Kidney capillary endothelial cell (primary cell): ENCODE measurements around the gene DIPK2A.

Experiments used
- DNase-seq: peaks from one replicate; pipeline ENCODE4 v3.0.0-alpha.2; 2018; ENCODE audit warnings: low spot score

Gene DIPK2A

DNA sequence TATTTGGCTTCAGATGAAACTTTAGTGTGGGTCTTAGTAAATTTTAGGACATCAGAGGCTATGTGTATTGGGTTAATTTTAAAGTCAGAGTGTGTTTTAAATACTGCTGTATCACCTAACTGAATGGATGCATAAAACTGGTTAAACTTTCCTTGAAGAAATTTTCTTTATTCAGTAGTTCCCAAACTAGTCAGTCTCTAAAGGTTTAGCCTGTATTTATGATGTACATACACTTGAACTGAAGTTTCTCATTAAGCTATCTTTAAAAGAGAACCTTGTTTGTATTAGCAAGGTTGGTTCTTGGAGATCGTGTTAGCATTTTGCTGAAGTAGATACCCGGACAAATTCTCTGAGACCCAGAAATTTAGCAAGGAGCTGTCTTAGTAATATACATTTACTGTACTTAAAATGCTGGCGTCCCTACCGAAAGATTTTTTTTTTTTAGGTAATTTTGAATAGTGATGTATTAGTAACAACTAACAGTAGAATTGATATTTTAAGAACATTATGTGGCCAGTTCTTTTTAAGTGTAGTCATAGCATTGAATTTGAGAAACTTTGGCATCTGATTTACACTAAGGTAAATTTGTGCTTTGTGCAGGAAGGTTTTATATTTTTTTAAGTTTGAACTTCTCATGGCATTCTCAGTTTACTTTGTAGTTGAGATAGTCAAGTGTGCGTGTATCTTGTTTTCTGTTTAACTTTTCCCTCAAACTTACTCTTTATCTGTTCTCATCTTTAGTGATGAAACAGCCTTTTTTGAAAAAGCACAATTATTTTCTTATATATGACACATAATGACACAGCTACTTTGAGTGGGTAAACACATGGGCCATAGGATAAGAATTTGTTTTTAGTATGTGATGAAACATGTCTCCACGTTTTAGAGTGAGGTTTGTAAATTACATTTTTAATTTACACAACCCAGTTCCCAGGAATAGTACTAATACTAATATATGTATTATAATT lies 2.9 kb downstream of the DIPK2A start:
- peak; percentile 14 for DNase-seq

DNA sequence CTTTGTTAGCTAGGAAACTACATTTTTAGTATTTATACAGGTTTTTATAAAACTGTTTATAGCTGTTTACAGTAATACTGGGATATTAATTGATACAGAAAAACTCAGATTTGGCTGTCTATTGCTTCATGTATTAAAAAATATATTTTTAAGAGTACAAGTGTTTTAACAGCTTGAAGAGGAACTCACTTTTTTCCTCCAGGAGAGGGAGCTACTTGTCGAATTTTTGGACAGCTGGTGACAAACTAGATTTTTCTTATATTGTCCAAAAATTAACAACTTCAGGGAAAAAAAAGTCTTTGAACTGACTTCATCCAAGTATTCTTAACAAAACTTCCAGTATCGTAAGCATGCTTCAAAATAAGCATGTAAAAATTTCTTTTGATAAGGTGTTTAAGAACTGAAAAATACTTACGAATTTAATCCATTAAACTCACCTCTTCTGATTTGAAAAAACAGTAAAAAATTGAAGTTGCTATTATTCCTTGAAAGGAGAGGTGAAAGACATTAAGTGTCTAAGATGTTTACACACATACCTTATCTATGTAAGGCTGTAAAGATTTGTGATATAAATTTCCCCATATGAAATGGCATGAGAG lies 4.0 kb downstream of the DIPK2A start:
- peak; percentile 69 for DNase-seq

DNA sequence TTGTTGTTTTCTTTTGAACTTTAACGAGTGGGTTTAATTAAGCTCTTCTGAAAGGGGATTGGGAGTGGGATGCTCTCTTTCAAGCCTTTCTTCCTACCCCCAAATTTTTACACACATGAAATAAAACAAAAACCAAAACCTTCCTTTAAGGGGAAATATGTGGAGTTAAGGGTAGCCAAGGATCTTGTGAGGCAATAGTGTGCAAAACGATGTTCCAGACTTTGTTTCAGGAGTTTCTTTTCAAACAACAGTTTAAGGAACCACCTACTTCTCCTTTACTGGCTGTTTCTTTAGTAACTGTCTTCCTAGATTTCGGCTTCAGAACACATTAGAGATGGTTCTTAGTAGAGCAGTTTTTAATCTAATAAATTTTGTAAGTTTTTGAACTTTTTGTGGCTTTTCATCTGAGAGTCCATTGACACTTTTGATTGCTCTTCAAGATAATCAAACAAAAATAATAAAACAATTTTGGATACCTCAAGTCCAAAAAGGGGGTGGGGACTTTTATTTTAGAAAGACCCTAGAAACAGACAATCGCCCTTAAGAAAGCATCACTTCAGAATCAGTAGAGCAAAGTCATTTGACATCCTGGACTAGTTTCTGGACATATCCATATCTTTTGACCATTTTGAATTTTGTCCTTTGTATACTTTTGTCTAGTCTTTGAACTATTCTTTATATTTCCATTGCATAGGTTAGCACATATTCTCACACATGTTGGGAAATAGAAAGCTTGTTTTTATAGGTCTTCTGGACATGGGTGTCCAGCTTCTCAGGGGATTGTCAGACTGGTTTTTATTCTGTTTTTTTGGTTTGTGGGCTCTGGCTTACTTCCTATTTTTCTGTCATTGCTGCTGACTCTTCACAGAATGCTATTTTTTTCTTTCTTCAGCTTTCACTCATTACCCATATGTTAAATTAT lies 6.0 kb downstream of the DIPK2A start:
- no peak for DNase-seq

DNA sequence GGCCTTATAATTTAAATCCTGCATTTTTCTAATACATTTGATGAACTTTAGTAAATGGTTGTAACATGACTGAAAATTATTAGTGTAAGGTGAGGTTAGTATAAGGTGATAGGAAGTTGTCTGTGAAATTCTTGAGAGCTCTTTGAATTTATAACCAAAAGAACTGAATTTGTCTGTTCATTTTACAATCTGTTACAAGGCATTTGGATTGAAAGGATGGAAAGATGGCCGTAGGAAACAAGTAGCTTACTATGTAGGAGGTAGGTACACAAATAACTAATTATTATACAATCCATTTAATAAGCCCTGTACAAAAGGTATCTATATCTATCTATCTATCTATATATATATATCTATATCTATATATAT lies 6.6 kb downstream of the DIPK2A start:
- DNase-seq = no peak

DNA sequence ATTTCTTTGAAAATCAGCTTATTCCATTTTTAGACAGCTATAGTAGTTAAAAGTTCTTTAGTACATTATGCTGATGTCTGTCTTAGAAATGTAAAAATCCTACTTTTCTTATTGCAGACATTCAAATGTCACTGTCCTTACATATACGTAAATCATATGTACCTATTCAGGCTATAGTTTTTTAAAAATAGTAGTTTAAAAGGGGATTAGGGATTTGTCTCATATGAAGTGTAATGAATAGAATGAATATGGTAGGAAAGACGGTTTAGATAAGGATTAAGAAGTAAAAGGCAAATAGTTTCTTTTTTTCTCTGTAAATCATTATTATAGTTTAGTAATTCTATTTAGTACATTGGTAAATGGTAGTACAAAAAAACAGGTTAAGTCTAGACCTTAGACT lies 7.4 kb downstream of the DIPK2A start:
- DNase-seq = no peak

DNA sequence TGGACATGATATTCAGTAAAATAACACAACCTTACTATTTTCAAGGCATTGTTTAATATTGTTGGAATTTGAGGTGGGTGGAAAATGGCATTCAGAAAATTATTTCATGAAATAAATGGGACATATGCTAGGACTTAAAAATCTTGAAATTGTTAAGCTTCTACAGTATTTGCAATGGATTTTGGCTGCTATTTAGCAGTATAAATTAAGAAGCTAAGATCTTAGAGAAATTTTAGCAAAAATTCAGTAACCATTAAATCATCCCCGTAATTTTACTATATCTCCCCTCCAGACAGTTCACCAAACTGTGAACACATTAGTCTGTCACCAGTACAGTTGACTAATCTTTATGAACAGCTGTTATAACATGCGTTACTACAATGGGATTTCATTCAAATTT lies 8.2 kb downstream of the DIPK2A start:
- DNase-seq = no peak

DNA sequence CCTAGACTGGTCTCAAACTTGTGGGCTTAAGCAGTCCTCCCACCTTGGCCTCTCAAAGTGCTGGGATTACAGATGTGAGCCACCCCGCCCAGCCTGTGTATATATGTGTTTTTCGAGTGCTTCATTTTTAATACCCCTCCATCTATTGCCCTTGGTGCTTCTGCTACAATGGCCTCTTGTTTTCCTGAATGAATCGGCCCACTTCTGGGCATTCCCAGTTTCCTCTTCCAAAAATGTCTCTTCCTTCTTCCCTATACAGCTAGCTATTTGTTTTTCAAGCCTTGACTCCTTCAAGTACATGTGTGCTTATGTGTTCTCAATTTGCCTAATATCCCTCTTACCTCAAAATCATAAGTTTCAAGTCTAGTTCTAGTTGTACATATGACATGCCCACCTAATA lies 16.7 kb downstream of the DIPK2A start:
- no peak for DNase-seq

DNA sequence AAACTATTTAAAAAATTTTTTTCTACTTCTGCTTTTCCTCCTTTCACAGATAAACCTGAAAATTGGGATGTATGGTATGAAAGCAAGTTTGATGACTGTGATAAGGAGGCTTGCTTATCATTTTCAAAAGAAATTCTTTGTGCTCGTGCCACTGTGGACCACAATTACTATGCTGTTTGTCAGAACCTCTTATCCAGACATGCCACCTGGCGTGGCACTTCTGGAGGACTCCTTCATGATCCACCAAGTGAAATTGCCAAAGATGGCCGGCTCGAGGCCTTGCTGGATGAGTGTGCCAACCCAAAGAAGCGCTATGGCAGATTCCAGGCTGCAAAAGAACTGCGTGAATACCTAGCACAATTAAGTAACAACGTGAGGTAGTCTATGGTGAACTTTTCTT lies 17.8 kb downstream of the DIPK2A start:
- no peak for DNase-seq

DNA sequence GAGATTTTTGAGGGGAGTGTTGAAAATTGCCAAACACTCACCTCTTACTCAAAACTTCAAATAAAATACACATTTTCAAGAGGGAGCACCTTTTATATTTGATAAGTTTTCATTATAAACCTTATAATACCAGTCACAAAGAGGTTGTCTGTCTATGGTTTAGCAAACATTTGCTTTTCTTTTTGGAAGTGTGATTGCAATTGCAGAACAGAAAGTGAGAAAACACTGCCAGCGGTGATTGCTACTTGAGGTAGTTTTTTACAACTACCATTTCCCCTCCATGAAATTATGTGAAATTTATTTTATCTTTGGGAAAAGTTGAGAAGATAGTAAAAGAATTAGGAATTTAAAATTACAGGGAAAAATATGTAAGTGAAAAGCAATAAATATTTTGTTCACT lies 20.1 kb downstream of the DIPK2A start:
- DNase-seq = no peak

DNA sequence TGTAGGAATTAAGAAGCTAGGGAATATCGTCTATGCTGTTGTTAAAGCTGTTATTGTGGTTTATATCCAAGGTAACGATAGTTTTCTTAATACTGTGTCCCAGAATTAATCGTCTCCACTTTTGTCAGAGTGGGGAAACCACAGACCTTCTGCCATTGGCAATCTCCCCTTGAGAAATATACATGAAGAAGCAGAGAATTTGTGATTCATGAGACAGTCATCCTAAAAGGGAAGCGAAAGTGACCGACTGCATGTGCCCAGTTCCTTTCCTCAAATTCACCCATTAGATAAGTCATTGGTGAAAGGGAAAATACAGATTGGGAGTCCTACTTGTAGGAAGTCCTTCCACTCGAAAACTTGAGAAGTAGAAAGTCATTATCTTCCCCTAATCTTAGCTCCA lies 26.6 kb downstream of the DIPK2A start:
- no peak for DNase-seq

DNA sequence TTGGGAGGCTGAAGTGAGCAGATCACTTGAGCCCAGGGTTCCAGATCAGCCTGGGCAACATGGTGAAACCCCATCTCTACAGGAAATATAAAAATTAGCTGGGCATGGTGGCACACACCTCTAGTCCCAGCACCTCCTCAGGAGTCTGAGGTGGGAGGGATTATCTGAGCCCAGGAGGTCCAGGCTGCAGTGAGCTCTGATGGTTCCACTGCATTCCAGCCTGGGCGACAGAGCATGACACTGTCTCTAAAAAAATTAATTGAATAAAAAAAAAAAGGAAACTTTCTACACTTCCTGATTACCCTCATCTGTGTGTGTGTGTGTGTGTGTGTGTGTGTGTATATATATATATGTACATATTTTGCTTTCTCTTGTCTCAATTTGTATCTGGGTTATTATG lies 31.4 kb downstream of the DIPK2A start:
- no peak for DNase-seq

DNA sequence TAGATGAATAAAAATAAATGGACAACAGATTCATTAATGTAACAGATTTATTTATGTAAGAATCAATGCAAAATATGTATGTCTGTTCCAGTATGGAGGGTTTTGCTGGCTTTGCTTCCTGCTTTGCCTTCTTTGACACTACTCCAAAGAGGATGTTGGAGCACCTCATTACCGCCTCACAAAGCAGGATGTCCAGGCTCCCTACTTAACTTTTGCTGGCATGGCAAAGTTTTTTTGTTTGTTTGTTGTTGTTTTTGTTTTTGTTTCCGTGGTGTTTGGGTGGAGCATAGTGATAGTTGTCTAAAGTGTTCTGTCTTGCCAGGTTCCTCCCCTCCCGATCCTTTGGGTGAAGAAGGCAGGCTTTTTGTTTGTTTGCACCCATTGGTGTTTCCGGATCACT lies 38.7 kb downstream of the DIPK2A start:
- DNase-seq = no peak

DNA sequence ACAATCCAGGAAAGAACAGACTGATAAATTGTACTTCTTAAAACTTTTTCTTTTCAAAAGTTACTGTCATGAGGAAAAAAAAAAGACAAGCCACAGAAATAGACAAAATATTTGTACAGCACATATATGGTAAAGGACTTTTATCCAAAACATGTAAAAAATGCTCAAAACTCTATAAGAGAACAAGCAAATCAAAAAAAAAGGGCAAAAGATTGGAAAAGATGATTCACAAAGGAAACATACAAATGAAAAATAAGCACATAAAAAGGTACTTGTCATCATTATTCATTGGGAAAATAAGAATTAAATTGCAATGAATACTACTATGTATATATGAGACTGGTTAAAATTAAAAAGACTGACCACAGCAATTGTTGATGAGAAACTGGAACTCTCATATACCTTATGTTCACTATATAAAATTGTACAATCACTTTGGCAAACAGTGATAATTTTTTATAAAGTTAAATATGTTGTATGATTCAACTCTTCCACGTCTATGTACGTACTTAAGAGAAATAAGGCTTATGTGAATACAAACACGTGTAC lies 39.7 kb downstream of the DIPK2A start:
- DNase-seq = no peak

DNA sequence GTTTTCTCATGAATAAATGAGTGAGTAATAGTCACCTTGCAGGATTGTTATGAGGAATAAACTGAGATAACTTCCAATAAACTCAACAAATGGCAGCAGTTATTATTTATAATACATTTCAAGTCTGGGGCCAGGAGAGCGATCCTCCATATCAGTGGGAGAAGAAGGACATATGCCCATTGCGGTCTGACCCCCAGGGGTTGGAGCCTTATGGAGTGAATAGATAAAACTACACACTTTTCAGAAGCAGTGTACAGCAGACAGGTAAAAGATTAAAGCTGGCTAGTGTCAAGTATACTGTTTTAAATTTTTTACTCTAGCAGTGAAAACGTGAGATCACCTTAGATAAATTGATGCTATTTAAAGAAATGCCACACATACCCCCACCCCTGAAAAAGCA lies 43.5 kb downstream of the DIPK2A start:
- DNase-seq = no peak

DNA sequence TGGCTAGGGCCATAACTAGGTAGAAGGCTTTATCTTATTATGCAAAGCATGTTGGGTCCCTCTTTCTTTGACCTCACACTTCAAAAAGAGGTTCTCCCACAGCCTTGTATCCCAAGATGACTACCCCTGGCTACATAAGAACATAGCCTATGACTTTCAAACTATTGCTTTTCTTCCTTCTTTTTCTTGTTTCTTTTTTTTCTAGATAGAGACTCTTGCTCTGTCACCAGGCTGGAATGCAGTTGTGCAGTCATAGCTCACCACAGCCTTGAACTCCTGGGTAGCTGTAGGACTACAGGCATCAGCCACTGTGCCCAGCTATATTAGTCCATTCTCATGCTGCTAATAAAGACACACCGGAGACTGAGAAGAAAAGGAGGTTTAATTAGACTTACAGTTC lies 47.2 kb downstream of the DIPK2A start:
- DNase-seq = no peak
